Ishikawa (cell line): Measurements from ENCODE around the gene DNER.

Experiments used
- CEBPB ChIP-seq: IDR thresholded peaks from 2 replicates; pipeline ENCODE4 v1.6.1; 2012
- CREB1 ChIP-seq: IDR thresholded peaks from 2 replicates; pipeline ENCODE4 v1.6.1; 2012; ENCODE audit warnings: low read depth
- EGR1 ChIP-seq: IDR thresholded peaks from 2 replicates; pipeline ENCODE4 v1.6.1; 2012
- EP300 ChIP-seq: IDR thresholded peaks from 2 replicates; pipeline ENCODE4 v1.6.1; 2012; ENCODE audit warnings: borderline replicate concordance
- FOXM1 ChIP-seq: IDR thresholded peaks from 2 replicates; pipeline ENCODE4 v1.6.1; 2012; ENCODE audit warnings: low read depth, borderline replicate concordance
- NFIC ChIP-seq: IDR thresholded peaks from 2 replicates; pipeline ENCODE4 v1.6.1; 2012
- RAD21 ChIP-seq: IDR thresholded peaks from 2 replicates; pipeline ENCODE4 v1.6.1; 2012; ENCODE audit warnings: low read depth
- TAF1 ChIP-seq: IDR thresholded peaks from 2 replicates; pipeline ENCODE4 v1.6.1; 2012; ENCODE audit warnings: low read depth, mild to moderate bottlenecking
- TCF12 ChIP-seq: IDR thresholded peaks from 2 replicates; pipeline ENCODE4 v1.6.1; 2012; ENCODE audit warnings: low read depth
- TEAD4 ChIP-seq: IDR thresholded peaks from 2 replicates; pipeline ENCODE4 v1.6.1; 2012
- YY1 ChIP-seq: IDR thresholded peaks from 2 replicates; pipeline ENCODE4 v1.6.1; 2012; ENCODE audit warnings: low read depth
- ZBTB7A ChIP-seq: IDR thresholded peaks from 2 replicates; pipeline ENCODE4 v1.6.1; 2012; ENCODE audit warnings: low read depth
- TF ChIP-seq, protein P1 (sequence below): IDR thresholded peaks from 2 replicates; pipeline ENCODE4 v1.6.1; 2012
- TF ChIP-seq, protein P2 (sequence below): IDR thresholded peaks from 2 replicates; pipeline ENCODE4 v1.6.1; 2012
- TF ChIP-seq, protein P3 (sequence below): IDR thresholded peaks from 2 replicates; pipeline ENCODE4 v1.6.1; 2012; ENCODE audit warnings: low read depth, mild to moderate bottlenecking

The DNER gene

DNA sequence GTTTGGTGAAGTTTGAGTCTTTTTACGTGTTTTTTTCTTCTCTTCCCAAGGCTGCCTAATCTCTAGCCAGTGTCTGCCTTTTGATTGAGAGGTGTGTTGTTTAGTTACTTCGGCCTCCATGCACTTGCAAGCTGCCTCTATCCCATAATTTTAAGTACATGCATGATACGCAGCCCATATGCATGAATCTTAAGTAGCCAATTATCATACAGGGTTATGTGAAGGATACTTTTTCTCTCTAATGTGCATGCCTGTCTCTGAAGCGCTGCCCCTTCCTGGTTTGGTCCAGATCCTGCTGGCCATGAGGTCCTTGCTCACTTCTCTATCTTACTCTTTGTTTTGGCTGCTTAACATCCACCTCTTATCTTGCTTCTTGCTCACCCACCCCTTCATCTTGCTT, 369.4 kb downstream of the DNER start:
- TF ChIP-seq YY1, result no peak
- TF ChIP-seq CEBPB, result no peak
- TF ChIP-seq, protein P1, sequence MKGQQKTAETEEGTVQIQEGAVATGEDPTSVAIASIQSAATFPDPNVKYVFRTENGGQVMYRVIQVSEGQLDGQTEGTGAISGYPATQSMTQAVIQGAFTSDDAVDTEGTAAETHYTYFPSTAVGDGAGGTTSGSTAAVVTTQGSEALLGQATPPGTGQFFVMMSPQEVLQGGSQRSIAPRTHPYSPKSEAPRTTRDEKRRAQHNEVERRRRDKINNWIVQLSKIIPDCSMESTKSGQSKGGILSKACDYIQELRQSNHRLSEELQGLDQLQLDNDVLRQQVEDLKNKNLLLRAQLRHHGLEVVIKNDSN, result no peak
- TF ChIP-seq ZBTB7A, result no peak
- no peak for TF ChIP-seq FOXM1
- TF ChIP-seq, protein P2, sequence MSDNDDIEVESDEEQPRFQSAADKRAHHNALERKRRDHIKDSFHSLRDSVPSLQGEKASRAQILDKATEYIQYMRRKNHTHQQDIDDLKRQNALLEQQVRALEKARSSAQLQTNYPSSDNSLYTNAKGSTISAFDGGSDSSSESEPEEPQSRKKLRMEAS, result no peak
- no peak for TF ChIP-seq EGR1
- TF ChIP-seq TAF1, result no peak
- TF ChIP-seq TCF12, result no peak
- TF ChIP-seq RAD21, result no peak

DNA sequence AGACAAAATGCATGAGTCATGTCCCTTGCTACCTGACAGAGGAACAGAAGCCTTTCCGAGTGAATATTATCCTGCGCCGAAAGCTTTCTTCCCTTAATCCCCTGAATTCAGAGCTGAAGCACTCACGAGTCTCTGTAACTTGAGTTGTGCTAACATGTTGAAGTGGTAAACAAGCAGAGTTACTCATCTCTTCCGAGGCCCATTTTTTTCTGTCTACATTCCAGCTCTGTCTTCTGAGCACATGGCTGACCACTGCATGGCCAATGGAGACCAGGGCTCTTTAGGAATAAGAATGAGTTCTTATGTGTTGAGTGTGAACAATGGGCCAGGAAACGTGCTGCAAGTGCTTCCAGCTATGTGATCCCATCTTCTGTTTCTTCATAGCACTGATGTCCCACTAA, 370.2 kb downstream of the DNER start:
- no peak for TF ChIP-seq CREB1

DNA sequence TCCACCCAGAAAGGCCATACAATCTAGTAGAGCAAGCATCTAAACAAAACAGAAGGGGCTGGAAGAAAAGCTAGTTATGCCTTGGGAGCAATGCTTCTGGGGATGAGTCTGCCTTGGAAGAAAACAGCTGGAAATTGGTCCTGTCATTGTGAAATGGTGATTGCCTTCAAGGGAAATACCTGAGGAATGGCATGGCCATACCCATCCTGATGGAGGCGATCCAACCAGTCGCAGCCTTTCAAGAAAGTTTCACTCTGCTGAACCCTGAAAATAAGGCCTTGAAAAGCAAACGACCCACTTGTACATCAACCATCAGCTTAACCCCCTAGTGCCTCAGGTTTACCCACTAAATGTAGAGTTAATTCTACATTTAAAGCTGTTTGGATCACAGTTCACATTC, 370.7 kb downstream of the DNER start:
- TF ChIP-seq CEBPB (no peak), CREB1 (no peak), RAD21 (no peak), TEAD4 (no peak), TCF12 (no peak), YY1 (no peak), TAF1 (no peak), NFIC (no peak), FOXM1 (no peak), EP300 (no peak), EGR1 (no peak), ZBTB7A (no peak)
- TF ChIP-seq, protein P3, sequence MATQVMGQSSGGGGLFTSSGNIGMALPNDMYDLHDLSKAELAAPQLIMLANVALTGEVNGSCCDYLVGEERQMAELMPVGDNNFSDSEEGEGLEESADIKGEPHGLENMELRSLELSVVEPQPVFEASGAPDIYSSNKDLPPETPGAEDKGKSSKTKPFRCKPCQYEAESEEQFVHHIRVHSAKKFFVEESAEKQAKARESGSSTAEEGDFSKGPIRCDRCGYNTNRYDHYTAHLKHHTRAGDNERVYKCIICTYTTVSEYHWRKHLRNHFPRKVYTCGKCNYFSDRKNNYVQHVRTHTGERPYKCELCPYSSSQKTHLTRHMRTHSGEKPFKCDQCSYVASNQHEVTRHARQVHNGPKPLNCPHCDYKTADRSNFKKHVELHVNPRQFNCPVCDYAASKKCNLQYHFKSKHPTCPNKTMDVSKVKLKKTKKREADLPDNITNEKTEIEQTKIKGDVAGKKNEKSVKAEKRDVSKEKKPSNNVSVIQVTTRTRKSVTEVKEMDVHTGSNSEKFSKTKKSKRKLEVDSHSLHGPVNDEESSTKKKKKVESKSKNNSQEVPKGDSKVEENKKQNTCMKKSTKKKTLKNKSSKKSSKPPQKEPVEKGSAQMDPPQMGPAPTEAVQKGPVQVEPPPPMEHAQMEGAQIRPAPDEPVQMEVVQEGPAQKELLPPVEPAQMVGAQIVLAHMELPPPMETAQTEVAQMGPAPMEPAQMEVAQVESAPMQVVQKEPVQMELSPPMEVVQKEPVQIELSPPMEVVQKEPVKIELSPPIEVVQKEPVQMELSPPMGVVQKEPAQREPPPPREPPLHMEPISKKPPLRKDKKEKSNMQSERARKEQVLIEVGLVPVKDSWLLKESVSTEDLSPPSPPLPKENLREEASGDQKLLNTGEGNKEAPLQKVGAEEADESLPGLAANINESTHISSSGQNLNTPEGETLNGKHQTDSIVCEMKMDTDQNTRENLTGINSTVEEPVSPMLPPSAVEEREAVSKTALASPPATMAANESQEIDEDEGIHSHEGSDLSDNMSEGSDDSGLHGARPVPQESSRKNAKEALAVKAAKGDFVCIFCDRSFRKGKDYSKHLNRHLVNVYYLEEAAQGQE, result no peak
- TF ChIP-seq, protein P1, result no peak
- TF ChIP-seq, protein P2, result no peak

DNA sequence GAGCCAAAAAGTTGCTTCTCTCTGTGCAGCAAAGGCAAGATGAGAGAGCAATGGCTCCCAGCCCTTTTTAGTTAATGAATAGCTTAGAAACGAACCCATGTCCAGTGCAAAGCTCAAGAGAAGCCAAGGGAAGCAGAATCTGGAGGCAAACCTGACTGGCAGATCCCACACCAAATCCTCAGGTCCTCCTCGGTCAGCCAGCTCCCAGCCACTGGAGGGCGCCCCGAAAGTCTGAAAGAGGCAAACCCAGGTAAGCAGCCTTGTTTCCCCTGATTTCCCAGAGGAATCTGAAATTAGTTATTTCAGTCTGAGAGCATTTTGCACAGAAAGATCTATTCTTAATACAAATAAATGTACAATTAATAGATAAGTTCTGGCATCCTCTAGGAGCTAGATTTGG, 372.0 kb downstream of the DNER start:
- TF ChIP-seq RAD21 (peak; percentile 45; the same call in 1 of the 2 replicates), ZBTB7A (no peak), TAF1 (no peak)

DNA sequence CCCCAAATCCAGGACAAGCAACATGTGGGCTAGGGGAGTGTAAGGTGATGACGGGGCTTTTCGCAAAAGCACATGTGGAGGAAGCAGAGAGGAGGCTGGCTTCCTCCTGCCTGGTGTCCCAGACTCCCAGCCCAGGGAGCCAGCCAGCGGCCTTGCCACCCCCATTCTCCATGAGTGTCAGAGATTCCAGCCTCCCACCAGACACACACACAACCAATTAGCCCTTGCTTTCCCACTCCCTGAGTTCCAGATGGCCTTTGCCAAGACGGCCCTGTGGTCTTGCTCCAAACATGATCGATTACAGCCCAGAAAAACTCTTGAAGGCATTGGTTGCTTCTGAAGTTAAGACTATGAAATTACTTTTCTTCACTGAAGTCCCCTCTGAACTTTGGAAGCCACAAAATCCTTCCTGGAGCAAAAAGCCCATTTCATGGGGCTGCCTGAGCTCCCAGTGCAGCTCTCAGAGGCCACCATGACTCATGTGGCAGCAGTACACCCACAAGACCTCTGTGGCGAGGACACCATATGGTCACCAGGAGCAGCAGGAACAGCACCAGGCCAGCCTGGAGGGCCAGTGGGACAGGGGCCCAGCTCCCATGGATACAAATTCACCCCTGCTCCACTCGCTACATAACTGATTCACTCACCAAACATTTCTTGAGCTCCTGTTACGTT, 374.1 kb downstream of the DNER start:
- TF ChIP-seq RAD21, result no peak
- TF ChIP-seq CEBPB, result no peak
- TF ChIP-seq NFIC, result no peak
- no peak for TF ChIP-seq ZBTB7A
- TF ChIP-seq, protein P2, result no peak
- TF ChIP-seq CREB1, result no peak
- no peak for TF ChIP-seq TAF1
- TF ChIP-seq, protein P1, result no peak
- TF ChIP-seq EGR1, result no peak
- no peak for TF ChIP-seq YY1
- no peak for TF ChIP-seq TCF12
- TF ChIP-seq EP300, result no peak
- no peak for TF ChIP-seq TEAD4
- TF ChIP-seq, protein P3, result no peak
- no peak for TF ChIP-seq FOXM1

DNA sequence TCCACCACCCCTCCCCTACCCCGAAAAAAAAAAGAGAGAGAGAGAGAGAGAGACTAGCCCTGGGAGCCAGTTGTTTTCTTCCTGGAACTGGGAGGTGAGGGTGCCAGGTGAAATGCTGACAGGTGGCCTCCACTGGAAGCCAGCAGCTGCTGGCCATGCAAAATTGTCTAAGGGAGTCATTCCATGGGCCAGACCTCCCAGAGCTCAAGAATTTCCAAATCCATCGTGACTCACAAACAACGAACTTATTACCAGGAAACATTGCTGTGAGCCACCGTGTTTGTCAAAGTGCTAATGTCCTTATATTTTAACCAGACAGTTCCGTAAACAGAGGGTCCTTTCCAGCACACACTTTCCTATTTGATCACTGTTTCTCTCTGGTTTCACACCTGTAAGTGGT, 374.7 kb downstream of the DNER start:
- TF ChIP-seq TEAD4 (no peak), CEBPB (no peak), TAF1 (no peak), NFIC (no peak), EP300 (no peak), YY1 (no peak), CREB1 (no peak), TCF12 (no peak), ZBTB7A (no peak), RAD21 (no peak), EGR1 (no peak), FOXM1 (no peak)
- TF ChIP-seq, protein P3, result no peak
- TF ChIP-seq, protein P1, result no peak
- TF ChIP-seq, protein P2, result no peak
